ENCODE data around the gene SORBS1.

Gene SORBS1

DNA sequence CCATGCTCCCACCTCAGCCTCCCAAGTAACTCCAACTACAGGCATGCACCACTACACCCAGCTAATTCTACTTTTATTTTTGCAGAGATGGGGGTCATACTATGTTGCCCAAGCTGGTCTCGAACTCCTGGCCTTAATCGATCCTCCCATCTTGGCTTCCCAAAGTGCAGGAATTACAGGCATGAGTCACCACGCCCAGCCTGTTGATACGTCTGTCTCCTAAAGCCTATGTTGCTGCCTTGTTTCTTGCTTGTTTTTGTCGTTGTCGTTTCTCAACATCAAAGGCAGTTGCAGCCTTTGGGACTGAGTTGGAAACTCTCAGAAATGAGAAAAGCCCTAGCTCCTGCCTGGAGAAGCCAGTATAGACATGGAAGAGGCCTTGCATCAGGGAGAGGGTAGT lies 49.9 kb downstream of the SORBS1 start:
- no peak for DNase-seq

DNA sequence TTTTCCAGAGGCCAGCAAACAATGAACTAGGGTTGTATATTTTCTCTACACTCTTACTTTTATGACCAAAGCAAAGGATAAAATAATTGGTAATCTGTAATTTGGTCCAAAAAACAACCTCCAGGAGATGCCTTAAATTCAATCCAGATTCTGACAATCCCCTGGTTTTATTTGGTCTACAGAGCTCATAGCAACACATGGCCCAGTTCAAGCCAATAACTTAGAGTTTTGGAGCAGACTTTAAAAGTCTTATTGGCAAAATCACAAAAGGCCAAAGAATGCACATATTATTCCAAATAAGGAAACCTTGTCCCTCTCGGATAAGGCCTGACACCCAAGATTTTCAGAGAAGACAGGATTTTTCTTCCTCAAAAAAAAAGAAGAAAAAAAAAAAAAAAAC lies 51.9 kb downstream of the SORBS1 start:
- DNase-seq = no peak

DNA sequence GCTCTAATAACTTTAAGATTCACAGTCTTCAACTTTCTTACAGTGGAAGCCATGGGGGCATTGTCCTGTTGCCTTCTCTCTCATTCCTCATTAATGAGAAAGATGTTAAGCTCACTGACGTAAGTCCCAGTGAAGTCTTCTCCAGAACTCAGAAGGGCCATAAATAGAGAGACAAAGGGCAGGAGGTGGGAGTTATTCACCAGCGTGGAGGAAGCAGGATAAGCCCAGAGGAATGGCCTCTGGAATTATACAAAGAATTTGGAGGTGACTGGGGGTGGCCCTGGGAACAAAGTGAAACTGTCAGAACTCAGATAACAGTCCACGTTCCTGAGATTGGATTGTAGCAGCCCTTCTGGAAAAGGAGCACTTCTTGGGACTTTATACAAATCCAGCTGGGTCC lies 52.4 kb downstream of the SORBS1 start:
- no peak for DNase-seq

GRCh38 chr10:95506056-95506737 lies 55.0 kb downstream of the SORBS1 start:
- no peak for DNase-seq

DNA sequence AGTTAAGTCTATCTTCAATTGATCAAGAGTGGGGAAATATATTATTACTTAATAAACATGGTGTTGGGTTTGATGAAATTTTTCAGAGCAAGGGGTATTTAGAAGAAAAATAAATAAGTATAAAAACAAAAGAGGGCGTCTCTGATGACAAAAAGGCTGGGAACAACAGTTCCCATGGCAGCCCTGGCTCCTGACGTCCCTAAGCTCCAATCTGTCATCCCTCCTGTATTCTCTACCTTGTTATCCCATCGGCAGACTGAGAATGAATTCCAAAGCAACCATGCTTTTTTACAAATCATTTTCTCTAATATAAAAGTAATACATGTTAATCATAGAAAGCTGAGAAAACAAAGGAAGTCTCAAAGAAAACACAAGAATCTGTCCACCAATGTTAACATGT lies 55.5 kb downstream of the SORBS1 start:
- DNase-seq = no peak

- no peak for DNase-seq
Measured at GRCh38 chr10:95505084-95505610, 56.0 kb downstream of the SORBS1 start.

DNA sequence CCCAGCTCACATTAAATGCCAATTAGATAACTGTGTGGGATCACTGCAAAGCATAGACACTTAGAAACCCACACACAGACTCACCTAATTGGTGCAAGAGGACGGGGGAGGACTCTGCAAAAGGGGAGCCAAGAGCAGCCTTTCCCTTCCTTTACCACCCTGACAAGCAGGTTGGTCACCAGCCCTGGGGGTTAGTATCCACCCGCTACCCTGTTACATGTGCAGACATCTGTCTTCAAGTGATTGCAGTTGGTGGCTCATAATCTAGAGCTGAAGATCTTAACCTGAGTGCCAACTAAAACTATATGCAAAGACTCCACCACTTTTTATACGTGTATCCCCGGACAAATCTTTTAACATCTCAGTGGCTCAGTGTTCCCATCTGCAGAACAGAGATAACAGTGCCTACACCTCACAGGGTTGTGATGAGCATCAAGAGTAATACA lies 56.9 kb downstream of the SORBS1 start:
- no peak for DNase-seq

- no peak for DNase-seq
Measured at GRCh38 chr10:95503526-95503925, 57.6 kb downstream of the SORBS1 start.

DNA sequence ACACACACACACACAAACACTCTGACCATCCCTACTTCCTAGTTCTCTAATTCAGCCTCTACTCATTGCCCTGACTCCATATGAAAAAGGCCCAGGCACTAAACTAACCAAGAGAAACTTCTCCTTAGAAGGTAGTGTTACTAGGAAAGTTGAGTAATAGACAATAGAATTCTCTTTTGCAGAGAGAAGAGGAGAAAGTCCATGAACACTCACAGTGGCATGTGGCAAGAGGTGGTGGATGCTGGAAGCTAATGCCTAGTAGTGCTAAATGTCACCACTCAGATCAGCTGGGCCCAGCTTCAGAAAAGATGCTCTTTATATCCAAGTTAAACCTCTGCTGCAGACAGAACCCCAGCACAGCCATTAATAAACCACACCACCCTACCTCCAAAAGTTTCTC lies 58.2 kb downstream of the SORBS1 start:
- DNase-seq = no peak

GRCh38 chr10:95502377-95502776 lies 58.8 kb downstream of the SORBS1 start:
- no peak for DNase-seq

GRCh38 chr10:95501203-95502094 lies 59.7 kb downstream of the SORBS1 start:
- no peak for DNase-seq

GRCh38 chr10:95500649-95501048 lies 60.5 kb downstream of the SORBS1 start:
- DNase-seq = no peak

DNA sequence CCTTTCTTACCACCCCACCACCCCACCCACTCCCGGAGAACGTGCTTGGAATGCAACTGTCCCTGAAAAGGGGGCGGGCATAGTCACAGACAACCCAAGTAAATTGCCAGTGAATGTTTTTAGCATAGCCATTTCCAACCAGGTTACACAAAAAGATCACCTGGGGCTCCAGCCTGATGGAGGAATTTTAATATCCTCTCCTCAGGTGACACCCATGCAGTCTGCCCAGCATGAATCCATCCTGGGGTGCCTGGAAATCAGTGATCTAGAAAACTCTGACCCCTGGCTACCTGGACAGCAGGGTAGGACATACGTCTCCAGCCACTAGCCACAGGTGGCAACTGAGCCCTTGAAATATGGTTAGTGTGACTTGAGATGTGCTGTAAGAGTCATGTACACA lies 61.1 kb downstream of the SORBS1 start:
- DNase-seq = no peak

DNA sequence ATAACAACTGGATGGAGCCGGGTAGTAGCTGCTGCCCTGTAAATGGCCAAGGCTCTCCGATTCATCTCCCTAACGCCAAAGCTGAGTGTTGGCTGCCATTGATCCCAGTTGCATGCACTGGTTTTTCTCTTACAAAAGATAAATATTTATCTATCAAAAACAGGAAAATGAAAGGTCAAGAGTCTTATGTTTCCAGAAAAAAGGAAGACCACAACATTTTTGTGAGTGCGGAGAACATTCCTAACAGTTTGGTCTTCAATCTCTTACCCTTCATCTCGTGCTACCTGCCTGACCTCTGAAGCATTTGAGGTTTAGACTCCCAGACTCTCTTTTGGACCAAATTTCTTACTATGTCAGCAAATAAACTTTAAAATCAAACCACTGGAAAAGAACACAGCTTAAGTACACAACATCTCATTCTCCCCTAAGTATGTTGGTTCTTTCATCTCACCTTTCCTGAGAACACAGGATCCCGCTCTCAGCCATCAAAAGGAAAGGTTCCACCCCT lies 61.6 kb downstream of the SORBS1 start:
- no peak for DNase-seq

GRCh38 chr10:95496951-95497350 lies 64.2 kb downstream of the SORBS1 start:
- DNase-seq = no peak

DNA sequence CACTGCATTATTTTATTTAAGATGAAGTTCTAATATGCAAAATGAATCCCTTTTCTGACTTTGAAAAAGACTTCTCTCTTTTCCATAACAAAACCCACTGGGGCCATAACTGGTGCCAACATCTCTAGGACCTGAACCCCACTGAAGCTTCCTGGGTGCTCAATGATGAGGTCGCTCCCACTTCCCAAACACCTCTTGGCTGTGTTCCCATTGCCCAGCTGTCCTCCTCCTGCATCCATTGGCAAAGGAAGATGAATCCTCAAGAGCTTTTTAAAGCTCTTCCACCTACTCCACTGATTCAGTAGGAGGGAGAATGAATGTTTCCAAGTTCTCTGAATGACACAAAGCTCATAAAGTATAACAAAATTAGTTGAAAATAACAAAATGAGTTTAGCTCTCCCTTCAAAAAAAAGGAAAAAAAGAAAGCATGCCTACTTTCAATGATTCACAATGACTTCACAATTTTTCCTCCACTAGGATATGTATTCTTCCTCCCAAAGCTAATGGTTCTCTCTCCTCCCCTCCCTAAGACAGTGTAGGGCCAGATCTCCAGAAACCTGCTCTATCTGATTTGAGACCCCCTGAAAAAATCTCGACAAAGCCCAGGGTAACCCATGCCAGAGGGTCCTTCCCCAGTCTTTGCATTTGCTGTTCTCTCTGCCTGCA lies 64.8 kb downstream of the SORBS1 start:
- DNase-seq = no peak

- no peak for DNase-seq
Measured at GRCh38 chr10:95493862-95494261, 67.3 kb downstream of the SORBS1 start.

DNA sequence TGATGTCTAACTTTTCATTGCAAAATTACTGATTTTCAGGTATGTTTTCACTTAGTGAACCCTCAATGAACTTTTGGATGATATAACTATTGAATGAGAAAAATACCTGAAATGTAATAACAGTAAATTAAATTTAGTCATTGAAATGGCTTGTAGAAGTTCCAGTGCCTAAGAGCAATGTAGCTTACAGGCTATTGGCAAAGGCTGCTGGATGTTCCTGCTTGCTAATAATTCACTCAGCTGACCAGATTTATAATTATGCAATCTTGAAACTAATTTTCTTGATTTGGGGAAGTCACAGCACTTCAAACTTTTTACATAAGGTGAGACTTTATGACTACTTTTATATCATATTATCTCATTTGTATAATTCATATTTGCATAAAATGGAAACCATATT lies 73.2 kb downstream of the SORBS1 start:
- DNase-seq = no peak

DNA sequence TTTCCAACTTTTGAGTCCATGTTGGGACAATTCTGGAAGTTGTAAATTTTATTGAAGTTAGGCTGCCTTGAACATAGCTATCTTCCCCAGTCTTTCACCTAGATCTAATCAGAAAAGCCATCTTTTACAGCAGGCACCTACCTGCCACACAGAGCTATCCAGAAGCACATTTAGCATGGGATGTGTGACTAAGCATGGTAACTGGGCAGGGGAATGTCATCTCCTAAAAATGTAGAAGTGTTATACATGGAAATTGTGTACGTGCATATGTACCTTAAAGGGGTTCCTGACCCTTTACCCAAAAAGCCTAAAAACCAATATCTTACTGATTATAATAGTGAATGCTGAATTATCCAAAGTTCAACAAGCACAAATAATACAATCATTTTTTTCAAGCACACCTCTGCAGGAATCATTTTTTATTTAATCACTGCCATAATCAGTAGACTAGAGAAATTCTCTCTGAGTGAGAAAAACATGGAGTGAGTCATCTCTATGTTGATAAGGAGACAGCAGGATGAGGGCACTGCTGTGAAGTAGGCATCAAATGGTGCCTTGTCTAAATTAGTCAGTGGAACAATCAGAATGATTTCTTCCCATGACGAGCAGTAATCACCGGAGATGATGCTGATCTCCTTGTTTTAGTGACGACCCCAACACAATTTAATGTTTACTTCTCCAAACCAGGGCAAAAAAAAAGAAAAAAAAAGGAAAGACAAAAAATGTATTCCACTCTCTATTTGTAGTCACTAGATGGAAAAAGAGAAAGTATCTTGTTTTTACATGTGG lies 75.9 kb downstream of the SORBS1 start:
- DNase-seq = no peak

GRCh38 chr10:95482501-95483233 lies 78.5 kb downstream of the SORBS1 start:
- no peak for DNase-seq

DNA sequence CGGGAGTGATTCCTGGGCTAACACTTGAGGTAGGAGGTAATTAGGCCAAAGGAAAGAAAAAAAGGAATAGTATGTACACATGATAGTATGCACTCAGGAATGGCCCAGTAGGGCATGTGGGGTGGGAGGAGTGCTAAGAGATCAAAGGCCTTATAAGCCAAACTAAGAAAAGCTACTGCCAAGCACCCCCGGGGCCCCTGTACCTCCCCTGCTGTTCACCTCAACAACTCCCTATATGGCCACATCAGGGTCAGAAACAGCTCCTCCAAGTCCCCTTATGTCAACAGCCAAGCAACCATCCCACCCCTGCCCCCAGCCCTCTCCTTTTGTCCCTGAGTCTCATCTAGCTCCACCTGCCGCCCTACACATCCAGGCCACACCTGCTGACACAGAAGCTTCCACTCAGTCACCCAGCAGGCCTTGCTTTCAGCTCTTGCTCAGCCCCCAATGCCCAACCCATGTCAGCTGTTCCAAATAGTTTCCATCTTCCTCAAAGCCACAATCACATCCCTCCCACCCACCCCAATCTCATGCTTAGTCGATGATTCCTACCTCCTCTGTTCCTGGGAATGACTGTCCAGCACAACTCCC lies 80.2 kb downstream of the SORBS1 start:
- DNase-seq = no peak

Measured in NCI-H526 (cell line).